HAP-1 (cell line): Measurements from ENCODE around the gene GMPS.
"Not testable (repeated sequence)": the region's sequence is repeated elsewhere in the genome, so short reads cannot be mapped to it uniquely, and the experiment has no call there.

Experiments used
- DNase-seq, 2 experiments: peaks; one replicate each; pipeline ENCODE4 v3.0.0-alpha.2; 2016 to 2020; ENCODE audit warnings: low spot score in 2 of 2
- H3K27me3 ChIP-seq: fragments of 250-450 bp; sonication (Bioruptor Pico); 2 replicates; pipeline ENCODE4 v1.5.1; 2020; ENCODE audit warnings: low read depth, mild to moderate bottlenecking, moderate library complexity
- H3K36me3 ChIP-seq: fragments of 250-450 bp; sonication (Bioruptor Pico); replicated peaks from 2 replicates; pipeline ENCODE4 v1.5.1; 2020; ENCODE audit warnings: mild to moderate bottlenecking
- H3K4me1 ChIP-seq: fragments of 250-450 bp; sonication (Bioruptor Pico); 2 replicates; pipeline ENCODE4 v1.5.1; 2020; ENCODE audit warnings: mild to moderate bottlenecking
- H3K4me3 ChIP-seq: fragments of 250-450 bp; sonication (Bioruptor Pico); 2 replicates; pipeline ENCODE4 v1.5.1; 2020; ENCODE audit warnings: mild to moderate bottlenecking, moderate library complexity
- H3K9me3 ChIP-seq: fragments of 250-450 bp; sonication (Bioruptor Pico); 2 replicates; pipeline ENCODE4 v1.5.1; 2020; ENCODE audit warnings: mild to moderate bottlenecking, moderate library complexity
- in situ Hi-C: fragments of 300-500 bp; cut with MboI; formaldehyde crosslinking; loops from 3 replicates; pipeline ENCODE4 v1.14.3; 2020; ENCODE audit warnings: low sequenced_read_pairs, inconsistent platforms, mixed read lengths

GMPS gene

GRCh38 chr3:155934230-155934629 is 63.8 kb downstream of the GMPS start:
- Histone ChIP-seq H3K4me3 (no peak overlapping the region), H3K4me1 (no peaks in the 10 kb centered on the region), H3K36me3 (peaks cover 61% of the 10 kb centered on the region), H3K27me3 (no peaks in the 10 kb centered on the region), H3K9me3 (no peaks in the 10 kb centered on the region)
- in situ Hi-C loops, result no loop called here
- no peak for DNase-seq

- no peak for DNase-seq
- in situ Hi-C loops, result no loop called here
- Histone ChIP-seq H3K36me3 (peaks cover 67% of the 10 kb centered on the region), H3K4me3 (no peak overlapping the region), H3K27me3 (no peaks in the 10 kb centered on the region), H3K4me1 (no peaks in the 10 kb centered on the region), H3K9me3 (no peaks in the 10 kb centered on the region)
These were observed 68.0 kb downstream of the GMPS start for GRCh38 chr3:155938409-155938808.

- DNase-seq, result no peak
- no peaks in the 10 kb centered on the region for H3K4me1 ChIP-seq
- no peaks in the 10 kb centered on the region for H3K9me3 ChIP-seq
- H3K4me3 ChIP-seq, result no peak overlapping the region
- H3K27me3 ChIP-seq, result no peaks in the 10 kb centered on the region
- H3K36me3 ChIP-seq, result peaks cover 41% of the 10 kb centered on the region
- in situ Hi-C loops, result no loop called here
These were observed 70.9 kb downstream of the GMPS start for GRCh38 chr3:155941354-155941753.

GRCh38 chr3:155944081-155944480 is 73.6 kb downstream of the GMPS start:
- H3K4me3 ChIP-seq, result no peak overlapping the region
- DNase-seq, result no peak
- in situ Hi-C loops, result no loop called here
- no peaks in the 10 kb centered on the region for H3K9me3 ChIP-seq
- no peaks in the 10 kb centered on the region for H3K27me3 ChIP-seq
- H3K36me3 ChIP-seq, result peaks cover 22% of the 10 kb centered on the region
- H3K4me1 ChIP-seq, result no peaks in the 10 kb centered on the region

GRCh38 chr3:155946178-155946577 is 75.7 kb downstream of the GMPS start:
- H3K36me3 ChIP-seq, result peaks cover 10% of the 10 kb centered on the region
- in situ Hi-C loops, result no loop called here
- no peaks in the 10 kb centered on the region for H3K4me1 ChIP-seq
- no peak for DNase-seq
- no peak overlapping the region for H3K4me3 ChIP-seq
- H3K27me3 ChIP-seq, result no peaks in the 10 kb centered on the region
- no peaks in the 10 kb centered on the region for H3K9me3 ChIP-seq

GRCh38 chr3:155948476-155948875 is 78.0 kb downstream of the GMPS start:
- in situ Hi-C loops, result no loop called here
- Histone ChIP-seq H3K9me3 (no peaks in the 10 kb centered on the region), H3K27me3 (no peaks in the 10 kb centered on the region), H3K4me1 (no peaks in the 10 kb centered on the region), H3K4me3 (no peak overlapping the region), H3K36me3 (peaks cover 4% of the 10 kb centered on the region; the same call in 1 of the 2 replicates)
- DNase-seq, result no peak

- Histone ChIP-seq H3K36me3 (peaks cover 4% of the 10 kb centered on the region; the same call in 1 of the 2 replicates), H3K4me1 (no peaks in the 10 kb centered on the region), H3K4me3 (no peak overlapping the region), H3K27me3 (no peaks in the 10 kb centered on the region), H3K9me3 (no peaks in the 10 kb centered on the region)
- DNase-seq, result no peak
- in situ Hi-C loops, result no loop called here
These were observed 79.2 kb downstream of the GMPS start for GRCh38 chr3:155949453-155950217.

GRCh38 chr3:155956508-155957411 is 86.3 kb downstream of the GMPS start:
- no peaks in the 10 kb centered on the region for H3K4me1 ChIP-seq
- H3K36me3 ChIP-seq, result no peaks in the 10 kb centered on the region
- H3K4me3 ChIP-seq, result no peak overlapping the region
- no peaks in the 10 kb centered on the region for H3K27me3 ChIP-seq
- in situ Hi-C loops, result no loop called here
- DNase-seq, result no peak
- no peaks in the 10 kb centered on the region for H3K9me3 ChIP-seq

- no peak for DNase-seq
- Histone ChIP-seq H3K4me3 (no peak overlapping the region), H3K9me3 (peaks cover 3% of the 10 kb centered on the region; the same call in 1 of the 2 replicates), H3K27me3 (no peaks in the 10 kb centered on the region), H3K36me3 (no peaks in the 10 kb centered on the region), H3K4me1 (no peaks in the 10 kb centered on the region)
- in situ Hi-C loops, result no loop called here
These were observed 87.0 kb downstream of the GMPS start for GRCh38 chr3:155957412-155957880.

- in situ Hi-C loops, result no loop called here
- Histone ChIP-seq H3K9me3 (peaks cover 5% of the 10 kb centered on the region; the same call in 1 of the 2 replicates), H3K4me1 (no peaks in the 10 kb centered on the region), H3K27me3 (no peaks in the 10 kb centered on the region), H3K36me3 (no peaks in the 10 kb centered on the region), H3K4me3 (no peak overlapping the region)
- DNase-seq, result no peak
These were observed 88.2 kb downstream of the GMPS start for GRCh38 chr3:155958676-155959075.

- in situ Hi-C loops, result no loop called here
- Histone ChIP-seq H3K27me3 (no peaks in the 10 kb centered on the region), H3K4me3 (no peak overlapping the region), H3K36me3 (no peaks in the 10 kb centered on the region), H3K4me1 (no peaks in the 10 kb centered on the region), H3K9me3 (peaks cover 5% of the 10 kb centered on the region; the same call in 1 of the 2 replicates)
- no peak for DNase-seq
These were observed 89.6 kb downstream of the GMPS start for GRCh38 chr3:155960060-155960459.

GRCh38 chr3:155961044-155961443 is 90.6 kb downstream of the GMPS start:
- in situ Hi-C loops, H3K27me3 ChIP-seq, H3K4me1 ChIP-seq, H3K36me3 ChIP-seq, DNase-seq, H3K9me3 ChIP-seq, H3K4me3 ChIP-seq: not testable (repeated sequence)

GRCh38 chr3:155963570-155963969 is 93.1 kb downstream of the GMPS start:
- H3K9me3 ChIP-seq, result peaks cover 5% of the 10 kb centered on the region; the same call in 1 of the 2 replicates
- H3K36me3 ChIP-seq, result no peaks in the 10 kb centered on the region
- H3K27me3 ChIP-seq, result no peaks in the 10 kb centered on the region
- H3K4me1 ChIP-seq, result no peaks in the 10 kb centered on the region
- H3K4me3 ChIP-seq, result no peak overlapping the region
- in situ Hi-C loops, result no loop called here
- no peak for DNase-seq

- in situ Hi-C loops, result no loop called here
- Histone ChIP-seq H3K4me1 (no peaks in the 10 kb centered on the region), H3K36me3 (no peaks in the 10 kb centered on the region), H3K9me3 (no peaks in the 10 kb centered on the region), H3K27me3 (no peaks in the 10 kb centered on the region; the same call in 1 of the 2 replicates), H3K4me3 (no peak overlapping the region)
- no peak for DNase-seq
These were observed 99.9 kb downstream of the GMPS start for GRCh38 chr3:155970398-155970797.
